ENCODE results near the gene MT1F. TPM values are rescaled to one million over a fixed set of nuclear protein-coding genes. Genes with fewer than 3 reads are reported as not detected.

MT1F gene
- polyA plus RNA-seq, 1 donor (not counting 4 experiments of a cell fraction or from before 2014, with no cell fraction given) = 2.3 TPM

DNA sequence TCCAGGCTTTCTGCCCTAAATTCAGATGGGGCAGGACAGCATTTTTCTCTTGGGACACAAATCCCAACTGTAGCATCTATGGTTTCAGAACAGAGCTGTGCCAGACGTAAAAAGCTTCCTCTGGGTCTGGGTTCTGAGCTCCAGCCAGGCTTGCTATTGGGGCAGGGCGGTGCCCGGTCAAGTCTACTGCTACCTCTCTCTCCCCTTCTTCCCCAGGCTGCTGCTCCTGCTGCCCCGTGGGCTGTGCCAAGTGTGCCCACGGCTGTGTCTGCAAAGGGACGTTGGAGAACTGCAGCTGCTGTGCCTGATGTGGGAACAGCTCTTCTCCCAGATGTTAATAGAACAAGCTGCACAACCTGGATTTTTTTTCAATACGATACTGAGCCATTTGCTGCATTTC lies 24.2 kb upstream of the MT1F start:
- no peaks in the 10 kb centered on the region for H3K9me3 ChIP-seq (ENCODE audit: control insufficient read depth, low read depth, low read length)
- no peak overlapping the region for H3K4me2 ChIP-seq (ENCODE audit: control insufficient read depth, extremely low read depth, insufficient read depth, low read depth, low read length)
- H3K27me3 ChIP-seq (ENCODE audit: control insufficient read depth, extremely low read depth, insufficient read depth, low read length) = peaks cover 52% of the 10 kb centered on the region
- DNase-seq (ENCODE audit: low read depth, low spot score) (no peak), FAIRE-seq (no peak)
- H3K9ac ChIP-seq (ENCODE audit: control insufficient read depth, extremely low read depth, insufficient read depth, low read length) = no peak overlapping the region
- no peaks in the 10 kb centered on the region for H3K79me2 ChIP-seq (ENCODE audit: control insufficient read depth, insufficient read depth, low read length)
- no peak overlapping the region for H3K27ac ChIP-seq (ENCODE audit: control insufficient read depth, insufficient read depth, low read length)
- H3K9me1 ChIP-seq (ENCODE audit: control insufficient read depth, extremely low read depth, insufficient read depth, low read length) = no peaks in the 10 kb centered on the region
- H2AFZ ChIP-seq (ENCODE audit: control insufficient read depth, low read length) = no peak overlapping the region
- no peak overlapping the region for H3K4me3 ChIP-seq (ENCODE audit: control insufficient read depth in 2 of 3, extremely low read depth in 1 of 3, insufficient read depth in 2 of 3, low read depth in 1 of 3, low read length in 3 of 3)
- no peaks in the 10 kb centered on the region for H3K36me3 ChIP-seq (ENCODE audit: control insufficient read depth in 2 of 2, extremely low read depth in 1 of 2, insufficient read depth in 2 of 2, low read length in 2 of 2)
- peak; percentile 17 for TF ChIP-seq EZH2 (IDR thresholded peaks at IDR 0.05; ENCODE audit: low read length)
- TF ChIP-seq, protein P1, sequence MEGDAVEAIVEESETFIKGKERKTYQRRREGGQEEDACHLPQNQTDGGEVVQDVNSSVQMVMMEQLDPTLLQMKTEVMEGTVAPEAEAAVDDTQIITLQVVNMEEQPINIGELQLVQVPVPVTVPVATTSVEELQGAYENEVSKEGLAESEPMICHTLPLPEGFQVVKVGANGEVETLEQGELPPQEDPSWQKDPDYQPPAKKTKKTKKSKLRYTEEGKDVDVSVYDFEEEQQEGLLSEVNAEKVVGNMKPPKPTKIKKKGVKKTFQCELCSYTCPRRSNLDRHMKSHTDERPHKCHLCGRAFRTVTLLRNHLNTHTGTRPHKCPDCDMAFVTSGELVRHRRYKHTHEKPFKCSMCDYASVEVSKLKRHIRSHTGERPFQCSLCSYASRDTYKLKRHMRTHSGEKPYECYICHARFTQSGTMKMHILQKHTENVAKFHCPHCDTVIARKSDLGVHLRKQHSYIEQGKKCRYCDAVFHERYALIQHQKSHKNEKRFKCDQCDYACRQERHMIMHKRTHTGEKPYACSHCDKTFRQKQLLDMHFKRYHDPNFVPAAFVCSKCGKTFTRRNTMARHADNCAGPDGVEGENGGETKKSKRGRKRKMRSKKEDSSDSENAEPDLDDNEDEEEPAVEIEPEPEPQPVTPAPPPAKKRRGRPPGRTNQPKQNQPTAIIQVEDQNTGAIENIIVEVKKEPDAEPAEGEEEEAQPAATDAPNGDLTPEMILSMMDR (optimal IDR thresholded peaks at IDR 0.05 in 1 of 3, IDR thresholded peaks at IDR 0.05 in 1 of 3, conservative IDR thresholded peaks at IDR 0.05 in 1 of 3; ENCODE audit: extremely low read depth in 1 of 3, insufficient read depth in 2 of 3, low read length in 3 of 3) = no peak
- dilution Hi-C loops (cut with MboI; ENCODE audit: extremely low pct_ligation_motif_present, low sequenced_read_pairs) = no loop called here
- peaks cover 4% of the 10 kb centered on the region for H3K4me1 ChIP-seq (ENCODE audit: control insufficient read depth, extremely low read depth, insufficient read depth, low read length)
- H4K20me1 ChIP-seq (ENCODE audit: control insufficient read depth, extremely low read depth, insufficient read depth, low read length) = peaks cover 1% of the 10 kb centered on the region

DNA sequence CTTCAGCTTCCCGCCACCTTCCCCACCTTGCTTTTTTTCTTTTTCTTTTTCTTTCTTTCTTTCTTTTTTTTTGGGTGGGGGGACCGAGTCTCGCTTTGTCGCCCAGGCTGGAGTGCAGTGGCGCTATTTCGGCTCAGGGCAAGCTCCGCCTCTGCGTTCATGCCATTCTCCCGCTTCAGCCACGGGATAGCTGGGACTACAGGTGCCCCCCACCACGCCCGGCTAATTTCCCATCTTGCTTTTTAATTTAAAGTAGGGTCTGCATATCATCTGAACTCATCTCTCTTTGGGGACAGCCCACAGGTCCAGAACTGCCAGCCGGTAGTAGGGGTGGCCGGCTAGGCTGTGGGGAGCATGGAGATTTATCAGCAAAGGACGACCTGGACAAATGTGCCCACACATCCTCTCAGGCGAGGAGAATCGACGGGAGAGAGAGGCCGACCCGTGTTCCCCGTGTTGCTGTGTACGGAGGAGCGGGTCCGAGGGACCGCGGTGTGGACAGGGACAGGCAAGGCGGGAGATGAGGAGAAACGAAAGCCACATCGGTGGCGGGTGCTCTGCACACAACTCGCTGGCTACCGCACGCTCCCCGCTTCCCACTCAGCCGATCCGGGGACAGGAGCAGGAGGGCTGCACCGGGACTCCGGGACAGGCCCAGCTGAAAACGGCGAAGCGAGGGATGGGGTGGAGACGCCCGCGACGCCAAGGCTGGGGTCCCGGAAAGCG lies 22.9 kb upstream of the MT1F start:
- no peaks in the 10 kb centered on the region for H3K9me3 ChIP-seq (ENCODE audit: control insufficient read depth, low read depth, low read length)
- H3K36me3 ChIP-seq (ENCODE audit: control insufficient read depth in 2 of 2, extremely low read depth in 1 of 2, insufficient read depth in 2 of 2, low read length in 2 of 2) = no peaks in the 10 kb centered on the region
- no peaks in the 10 kb centered on the region for H3K79me2 ChIP-seq (ENCODE audit: control insufficient read depth, insufficient read depth, low read length)
- no peak overlapping the region for H3K4me2 ChIP-seq (ENCODE audit: control insufficient read depth, extremely low read depth, insufficient read depth, low read depth, low read length)
- no peak for DNase-seq (ENCODE audit: low read depth, low spot score)
- no peak overlapping the region for H2AFZ ChIP-seq (ENCODE audit: control insufficient read depth, low read length)
- H3K27ac ChIP-seq (ENCODE audit: control insufficient read depth, insufficient read depth, low read length) = no peak overlapping the region
- no peak overlapping the region for H3K4me3 ChIP-seq (ENCODE audit: control insufficient read depth in 2 of 3, extremely low read depth in 1 of 3, insufficient read depth in 2 of 3, low read depth in 1 of 3, low read length in 3 of 3)
- no peak overlapping the region for H3K9ac ChIP-seq (ENCODE audit: control insufficient read depth, extremely low read depth, insufficient read depth, low read length)
- H3K4me1 ChIP-seq (ENCODE audit: control insufficient read depth, extremely low read depth, insufficient read depth, low read length) = peaks cover 4% of the 10 kb centered on the region
- FAIRE-seq = no peak
- no peaks in the 10 kb centered on the region for H4K20me1 ChIP-seq (ENCODE audit: control insufficient read depth, extremely low read depth, insufficient read depth, low read length)
- no peaks in the 10 kb centered on the region for H3K9me1 ChIP-seq (ENCODE audit: control insufficient read depth, extremely low read depth, insufficient read depth, low read length)
- TF ChIP-seq EZH2 (IDR thresholded peaks at IDR 0.05; ENCODE audit: low read length) = no peak
- TF ChIP-seq, protein P1 (optimal IDR thresholded peaks at IDR 0.05 in 1 of 3, IDR thresholded peaks at IDR 0.05 in 1 of 3, conservative IDR thresholded peaks at IDR 0.05 in 1 of 3; ENCODE audit: extremely low read depth in 1 of 3, insufficient read depth in 2 of 3, low read length in 3 of 3) = no peak
- peaks cover 60% of the 10 kb centered on the region for H3K27me3 ChIP-seq (ENCODE audit: control insufficient read depth, extremely low read depth, insufficient read depth, low read length)
- dilution Hi-C loops (cut with MboI; ENCODE audit: extremely low pct_ligation_motif_present, low sequenced_read_pairs) = no loop called here
